ENCODE data around the gene BRINP3.

GRCh38 chr1:190244406-190244805 lies 233.3 kb downstream of the BRINP3 start:
- TF ChIP-seq CREB1 (IDR thresholded peaks at IDR 0.05; ENCODE audit: low read depth), result no peak
- no peak for TF ChIP-seq TEAD4 (IDR thresholded peaks at IDR 0.05)
- TF ChIP-seq FOXM1 (IDR thresholded peaks at IDR 0.05; ENCODE audit: borderline replicate concordance, low read depth), result no peak
- no peak for TF ChIP-seq CEBPB (IDR thresholded peaks at IDR 0.05)
- no peak for TF ChIP-seq REST (IDR thresholded peaks at IDR 0.05; ENCODE audit: low read depth)
- no peak for TF ChIP-seq ZBTB7A (IDR thresholded peaks at IDR 0.05; ENCODE audit: low read depth)
- no peak for TF ChIP-seq MAX (IDR thresholded peaks at IDR 0.05)
- TF ChIP-seq USF1 (IDR thresholded peaks at IDR 0.05), result no peak
- TF ChIP-seq TAF1 (IDR thresholded peaks at IDR 0.05; ENCODE audit: low read depth), result no peak

Measured in Ishikawa (cell line).